NB4 (cell line): ENCODE measurements around the gene PRKG1.

Source experiments
- MYC ChIP-seq: IDR thresholded peaks from 2 replicates; pipeline ENCODE4 v1.6.1; 2011; ENCODE audit warnings: low read depth, low read length
- TF ChIP-seq, protein P1 (sequence below): IDR thresholded peaks from one replicate; pipeline ENCODE4 v1.5.1; 2012; ENCODE audit warnings: low read depth, low read length

DNA sequence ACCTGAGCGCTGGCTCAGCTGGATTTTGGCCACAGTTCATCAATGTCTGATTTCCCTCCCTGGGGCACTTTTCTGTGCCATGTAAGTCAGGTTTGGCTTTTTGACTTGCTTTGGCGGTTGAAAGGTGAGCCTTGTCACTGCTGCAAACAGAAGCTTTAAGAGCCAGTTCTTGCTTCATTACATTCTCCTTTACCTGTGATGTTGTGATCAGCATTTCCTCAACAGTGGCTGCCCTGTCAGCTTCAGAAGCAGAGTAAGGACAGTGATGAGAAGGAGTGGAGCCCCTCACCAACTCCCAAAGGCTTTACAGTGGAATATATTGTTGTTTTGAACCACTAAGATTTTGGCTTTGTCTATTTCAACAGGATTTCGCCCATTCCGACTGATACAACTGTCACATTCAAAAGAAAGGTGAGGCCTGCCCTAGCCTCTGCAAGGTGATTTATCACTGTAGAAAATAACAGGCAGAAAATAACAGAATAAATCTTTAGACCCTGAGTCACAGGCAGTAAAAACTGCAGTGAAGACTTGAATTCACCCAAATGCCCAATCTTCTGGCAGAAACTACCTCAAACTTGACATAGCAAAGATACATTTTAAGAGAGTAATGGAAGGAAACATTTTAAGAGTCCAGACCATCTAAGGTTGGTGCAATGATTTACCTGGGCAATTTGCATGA lies 1226.5 kb downstream of the PRKG1 start:
- TF ChIP-seq MYC, result no peak
- TF ChIP-seq, protein P1, sequence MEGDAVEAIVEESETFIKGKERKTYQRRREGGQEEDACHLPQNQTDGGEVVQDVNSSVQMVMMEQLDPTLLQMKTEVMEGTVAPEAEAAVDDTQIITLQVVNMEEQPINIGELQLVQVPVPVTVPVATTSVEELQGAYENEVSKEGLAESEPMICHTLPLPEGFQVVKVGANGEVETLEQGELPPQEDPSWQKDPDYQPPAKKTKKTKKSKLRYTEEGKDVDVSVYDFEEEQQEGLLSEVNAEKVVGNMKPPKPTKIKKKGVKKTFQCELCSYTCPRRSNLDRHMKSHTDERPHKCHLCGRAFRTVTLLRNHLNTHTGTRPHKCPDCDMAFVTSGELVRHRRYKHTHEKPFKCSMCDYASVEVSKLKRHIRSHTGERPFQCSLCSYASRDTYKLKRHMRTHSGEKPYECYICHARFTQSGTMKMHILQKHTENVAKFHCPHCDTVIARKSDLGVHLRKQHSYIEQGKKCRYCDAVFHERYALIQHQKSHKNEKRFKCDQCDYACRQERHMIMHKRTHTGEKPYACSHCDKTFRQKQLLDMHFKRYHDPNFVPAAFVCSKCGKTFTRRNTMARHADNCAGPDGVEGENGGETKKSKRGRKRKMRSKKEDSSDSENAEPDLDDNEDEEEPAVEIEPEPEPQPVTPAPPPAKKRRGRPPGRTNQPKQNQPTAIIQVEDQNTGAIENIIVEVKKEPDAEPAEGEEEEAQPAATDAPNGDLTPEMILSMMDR, result no peak
